Omental fat pad (tissue), 4 donors: ENCODE data around the gene ZDHHC12. TPM values are rescaled to one million over a fixed set of nuclear protein-coding genes. Genes with fewer than 3 reads are reported as not detected.

Experiments used
- ATAC-seq: fragments of 150-250 bp; one replicate; pipeline ENCODE4 v1.9.1; 2016; ENCODE audit warnings: mild to moderate bottlenecking, moderate library complexity; ENCODE audit not compliant: low FRiP score
- DNase-seq: peaks from one replicate; pipeline ENCODE4 v3.0.0-alpha.2; 2019; ENCODE audit warnings: low spot score
- total RNA-seq, 4 donors: library from RNA; depleted of rRNA; stranded (reverse); fragments of >200 nt; gene quantifications; one replicate each; pipeline ENCODE4 v1.1.0, GENCODE V29; 2016
- TF ChIP-seq, protein P1 (sequence below), 3 donors: fragments of 450-650 bp; IDR thresholded peaks; one replicate each; pipeline ENCODE4 v1.5.1; 2016 to 2017; ENCODE audit warnings: antibody characterized with exemption in 3 of 3, mild to moderate bottlenecking in 3 of 3, moderate library complexity in 2 of 3

Gene ZDHHC12
- total RNA-seq, 4 donors from 2014 or later = 23.6 to 40.6 (median 30.8) TPM

DNA sequence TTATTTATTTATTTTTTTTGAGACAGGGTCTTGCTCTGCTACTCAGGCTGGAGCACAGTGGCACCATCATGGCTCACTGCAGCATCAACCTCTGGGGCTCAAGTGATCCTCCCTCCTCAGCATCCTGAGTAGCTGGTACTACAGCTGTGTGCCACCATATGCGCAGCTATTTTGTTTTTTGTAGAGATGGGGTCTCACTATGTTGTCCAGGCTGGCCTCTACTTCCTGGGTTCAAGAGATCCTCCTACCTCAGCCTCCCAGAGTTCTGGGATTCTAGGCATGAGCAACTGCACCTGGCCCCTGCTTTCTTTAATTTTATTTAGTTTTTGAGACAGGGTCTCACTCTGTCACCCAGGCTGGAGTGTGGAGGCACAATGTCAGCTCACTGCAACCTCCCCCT lies 19.5 kb upstream of the ZDHHC12 start:
- no peak for DNase-seq
- ATAC-seq = no peak
- TF ChIP-seq, protein P1, sequence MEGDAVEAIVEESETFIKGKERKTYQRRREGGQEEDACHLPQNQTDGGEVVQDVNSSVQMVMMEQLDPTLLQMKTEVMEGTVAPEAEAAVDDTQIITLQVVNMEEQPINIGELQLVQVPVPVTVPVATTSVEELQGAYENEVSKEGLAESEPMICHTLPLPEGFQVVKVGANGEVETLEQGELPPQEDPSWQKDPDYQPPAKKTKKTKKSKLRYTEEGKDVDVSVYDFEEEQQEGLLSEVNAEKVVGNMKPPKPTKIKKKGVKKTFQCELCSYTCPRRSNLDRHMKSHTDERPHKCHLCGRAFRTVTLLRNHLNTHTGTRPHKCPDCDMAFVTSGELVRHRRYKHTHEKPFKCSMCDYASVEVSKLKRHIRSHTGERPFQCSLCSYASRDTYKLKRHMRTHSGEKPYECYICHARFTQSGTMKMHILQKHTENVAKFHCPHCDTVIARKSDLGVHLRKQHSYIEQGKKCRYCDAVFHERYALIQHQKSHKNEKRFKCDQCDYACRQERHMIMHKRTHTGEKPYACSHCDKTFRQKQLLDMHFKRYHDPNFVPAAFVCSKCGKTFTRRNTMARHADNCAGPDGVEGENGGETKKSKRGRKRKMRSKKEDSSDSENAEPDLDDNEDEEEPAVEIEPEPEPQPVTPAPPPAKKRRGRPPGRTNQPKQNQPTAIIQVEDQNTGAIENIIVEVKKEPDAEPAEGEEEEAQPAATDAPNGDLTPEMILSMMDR (IDR thresholded peaks at IDR 0.05) = no peak

DNA sequence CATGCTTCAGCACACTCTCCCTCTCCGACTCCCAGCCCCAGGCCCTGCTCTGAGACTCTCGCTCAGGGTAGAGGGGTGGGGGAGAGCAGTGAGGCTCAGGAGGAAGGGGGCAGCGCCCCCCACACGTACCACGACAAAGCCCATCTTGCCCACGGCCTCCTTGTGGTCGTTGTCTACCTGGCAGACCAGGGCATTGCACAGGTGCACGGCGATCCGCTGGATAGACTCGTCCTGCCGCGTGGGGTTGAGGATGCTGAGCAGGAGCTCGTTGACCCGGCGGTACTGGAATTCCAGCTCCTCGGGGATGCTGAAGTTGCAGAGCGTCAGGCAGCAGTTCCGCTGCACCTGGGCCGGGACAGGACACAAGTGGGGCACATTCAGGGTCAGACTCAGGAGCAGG lies 18.5 kb upstream of the ZDHHC12 start:
- DNase-seq (no peak), ATAC-seq (no peak)
- TF ChIP-seq, protein P1 (IDR thresholded peaks at IDR 0.05) = no peak

DNA sequence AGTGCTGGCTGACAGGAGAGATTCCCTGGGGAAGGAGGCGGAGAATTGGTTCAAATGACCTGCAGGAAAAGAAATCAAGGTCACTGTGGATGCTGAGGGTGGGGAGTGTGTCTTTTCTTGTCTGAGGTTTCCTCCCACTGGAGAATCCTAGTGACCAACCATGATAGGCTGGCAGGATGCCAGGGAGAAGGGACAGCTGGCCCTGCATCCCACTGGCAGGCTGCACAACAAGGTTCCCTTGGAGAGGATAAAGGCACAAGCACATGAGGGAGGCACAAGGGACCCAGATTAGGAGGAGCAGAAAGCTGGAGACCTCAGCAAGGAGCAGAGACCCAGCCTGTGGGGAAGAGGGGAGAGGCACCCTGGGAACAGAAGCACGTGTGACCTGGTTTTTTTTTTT lies 11.4 kb upstream of the ZDHHC12 start:
- no peak for ATAC-seq
- DNase-seq = no peak
- TF ChIP-seq, protein P1 (IDR thresholded peaks at IDR 0.05) = no peak

DNA sequence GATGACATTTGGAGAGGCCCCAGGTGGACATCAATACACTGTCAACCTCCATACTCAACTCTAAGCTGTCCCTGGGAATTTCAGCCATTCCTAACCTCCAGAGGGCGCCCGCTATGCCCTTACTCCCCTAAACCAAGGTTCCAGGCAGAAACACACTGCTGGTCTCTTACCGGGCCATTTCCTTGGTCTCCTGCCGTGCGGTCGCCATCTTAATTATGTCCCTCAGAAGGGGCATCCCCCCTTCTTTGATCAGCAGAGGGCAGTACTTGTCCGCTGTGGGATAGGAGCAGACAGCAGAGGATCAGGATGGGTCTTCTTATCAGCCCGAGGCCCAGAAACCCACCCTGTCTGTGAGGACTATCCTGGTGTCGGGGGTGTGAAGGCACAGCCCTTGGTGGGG lies 9.3 kb upstream of the ZDHHC12 start:
- peak; percentile 46 for DNase-seq
- TF ChIP-seq, protein P1 (IDR thresholded peaks at IDR 0.05) = no peak
- ATAC-seq = peak; percentile 84

DNA sequence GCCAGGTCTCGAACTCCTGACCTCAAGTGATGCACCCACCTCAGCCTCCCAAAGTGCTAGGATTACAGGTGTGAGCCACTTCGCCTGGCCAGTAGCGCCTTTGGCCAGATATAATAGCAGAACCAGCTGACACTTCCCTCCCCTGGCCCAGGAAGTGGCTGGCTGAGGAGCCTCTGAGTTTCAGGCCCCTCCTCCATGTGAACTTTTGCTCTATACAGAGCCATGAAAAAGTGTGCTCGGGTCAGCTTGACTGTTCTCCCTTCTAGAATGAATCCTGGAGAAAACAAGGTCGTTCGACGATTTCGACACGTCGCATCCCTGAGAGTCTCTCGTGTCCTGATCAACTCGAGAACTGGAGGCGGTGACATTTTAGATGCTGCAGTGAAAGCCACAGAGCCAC lies 8.6 kb upstream of the ZDHHC12 start:
- TF ChIP-seq, protein P1 (IDR thresholded peaks at IDR 0.05) = no peak
- DNase-seq (no peak), ATAC-seq (no peak)

DNA sequence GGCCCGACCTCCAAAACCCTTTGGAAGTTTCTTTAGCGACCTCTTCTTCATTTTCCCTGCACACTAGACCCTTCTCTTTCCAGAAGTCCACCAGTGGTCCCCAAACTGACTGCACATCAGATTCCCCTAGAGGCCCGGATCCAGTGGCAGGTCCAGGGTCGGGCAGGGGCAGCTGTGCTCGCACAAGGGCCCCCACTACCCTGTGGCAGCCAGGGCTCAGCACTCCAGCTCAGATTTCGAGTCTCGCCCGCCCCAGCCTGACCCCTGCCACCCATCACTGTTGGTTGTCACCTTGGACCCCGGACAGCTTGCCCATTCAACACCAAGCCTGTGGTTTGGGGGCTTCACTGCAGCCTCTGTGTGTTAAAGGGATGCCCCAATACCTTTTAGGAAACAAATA lies 7.8 kb upstream of the ZDHHC12 start:
- TF ChIP-seq, protein P1 (IDR thresholded peaks at IDR 0.05) = no peak
- no peak for ATAC-seq

DNA sequence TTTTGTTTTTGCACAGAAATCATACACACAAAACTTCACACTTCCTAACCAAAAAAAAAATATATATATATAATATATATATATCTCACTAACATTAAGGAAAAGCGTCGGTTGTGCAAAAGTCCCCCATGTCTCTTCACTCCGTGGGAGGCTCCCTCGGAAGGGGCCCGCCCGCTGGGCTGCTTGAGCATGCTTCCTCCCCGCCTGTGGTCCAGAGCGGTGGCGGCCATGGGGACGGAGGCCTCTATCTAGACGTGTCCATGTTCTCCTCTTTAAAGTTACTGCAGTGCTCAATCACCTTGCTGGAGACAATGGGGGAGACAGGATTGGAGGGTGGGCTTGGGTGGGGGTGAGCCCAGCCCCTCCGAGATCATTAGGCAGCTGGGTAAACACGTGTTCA lies 7.2 kb upstream of the ZDHHC12 start:
- ATAC-seq (no peak), DNase-seq (no peak)
- TF ChIP-seq, protein P1 (IDR thresholded peaks at IDR 0.05) = no peak

More for the DNA sequence above, 7.8 kb upstream of the ZDHHC12 start:
- no peak for DNase-seq
